A549 (cell line): Measurements from ENCODE around the gene CRB1.

Experiments
- EP300 ChIP-seq, 2 experiments: fragments of >200 bp; sonication (Bioruptor Twin); formaldehyde crosslinking; IDR thresholded peaks; 2 replicates in 1 of 2; 3 replicates in 1 of 2; pipeline ENCODE4 v1.6.1; 2016 to 2017
- JUN ChIP-seq, 2 experiments: fragments of >200 bp; sonication (Bioruptor Twin); formaldehyde crosslinking; IDR thresholded peaks; 2 replicates in 1 of 2; 3 replicates in 1 of 2; pipeline ENCODE4 v1.6.1; 2016 to 2017
- POLR2A ChIP-seq: IDR thresholded peaks from 2 replicates; pipeline ENCODE4 v1.6.1; 2012; ENCODE audit warnings: mild to moderate bottlenecking, low read length
- POLR2AphosphoS2 ChIP-seq: conservative IDR thresholded peaks from 2 replicates; pipeline ENCODE4 v1.6.1; 2012; ENCODE audit warnings: low read length, improper control_type of control experiment, inconsistent platforms
- TF ChIP-seq, protein P1 (sequence below): IDR thresholded peaks from 2 replicates; pipeline ENCODE4 v1.6.1; 2012
- TF ChIP-seq, protein P2 (sequence below): IDR thresholded peaks from 2 replicates; pipeline ENCODE4 v1.6.1; 2012

DNA sequence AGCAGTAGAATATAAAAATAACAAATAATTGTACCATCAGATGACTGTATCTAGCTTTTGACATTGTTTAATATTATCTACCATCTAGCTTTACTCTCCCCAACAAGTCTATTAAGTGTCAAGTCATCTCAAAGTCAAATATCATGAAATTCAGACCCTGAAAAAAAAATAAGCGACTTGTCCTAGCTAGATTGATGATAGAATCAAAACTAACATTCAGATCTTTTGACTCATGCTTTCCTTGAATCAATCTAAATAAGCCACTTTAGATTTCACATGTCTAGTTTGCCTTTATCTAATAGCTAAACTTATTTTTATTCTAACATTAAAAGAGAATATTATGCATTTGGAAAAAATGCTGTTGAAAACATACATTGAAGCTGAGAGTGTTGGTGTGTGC, 35.4 kb downstream of the CRB1 start:
- TF ChIP-seq EP300 (IDR thresholded peaks at IDR 0.05): no peak
- TF ChIP-seq POLR2AphosphoS2: no peak
- no peak for TF ChIP-seq JUN (IDR thresholded peaks at IDR 0.05)
- TF ChIP-seq, protein P1, sequence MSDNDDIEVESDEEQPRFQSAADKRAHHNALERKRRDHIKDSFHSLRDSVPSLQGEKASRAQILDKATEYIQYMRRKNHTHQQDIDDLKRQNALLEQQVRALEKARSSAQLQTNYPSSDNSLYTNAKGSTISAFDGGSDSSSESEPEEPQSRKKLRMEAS: no peak
- TF ChIP-seq POLR2A: no peak
- TF ChIP-seq, protein P2, sequence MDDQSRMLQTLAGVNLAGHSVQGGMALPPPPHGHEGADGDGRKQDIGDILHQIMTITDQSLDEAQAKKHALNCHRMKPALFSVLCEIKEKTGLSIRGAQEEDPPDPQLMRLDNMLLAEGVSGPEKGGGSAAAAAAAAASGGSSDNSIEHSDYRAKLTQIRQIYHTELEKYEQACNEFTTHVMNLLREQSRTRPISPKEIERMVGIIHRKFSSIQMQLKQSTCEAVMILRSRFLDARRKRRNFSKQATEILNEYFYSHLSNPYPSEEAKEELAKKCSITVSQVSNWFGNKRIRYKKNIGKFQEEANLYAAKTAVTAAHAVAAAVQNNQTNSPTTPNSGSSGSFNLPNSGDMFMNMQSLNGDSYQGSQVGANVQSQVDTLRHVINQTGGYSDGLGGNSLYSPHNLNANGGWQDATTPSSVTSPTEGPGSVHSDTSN: no peak
